Activated CD8-positive, alpha-beta memory T cell treated with anti-CD3 and anti-CD28 coated beads, Interleukin-2, amount 50 U/mL, for 1 hour (primary cell): ENCODE results near the gene METTL22.

ENCODE experiments used
- DNase-seq: peaks from one replicate; pipeline ENCODE4 v3.0.0-alpha.2; 2020; ENCODE audit errors: extremely low read depth

METTL22 gene

GRCh38 chr16:8621572-8622314, at the start of gene METTL22:
METTL22 (plus strand) TSS chr16:8621698; CDS start chr16:8625666, 3,968 bp downstream.
- peak; percentile 59 for DNase-seq

GRCh38 chr16:8572063-8572918, 49.2 kb upstream of the METTL22 start:
- no peak for DNase-seq

- no peak for DNase-seq
Measured at GRCh38 chr16:8572919-8573724, 48.4 kb upstream of the METTL22 start.

- DNase-seq = no peak
Measured at GRCh38 chr16:8575399-8575798, 46.1 kb upstream of the METTL22 start.

- no peak for DNase-seq
Measured at GRCh38 chr16:8576141-8577004, 45.1 kb upstream of the METTL22 start.

GRCh38 chr16:8577678-8578304, 43.7 kb upstream of the METTL22 start:
- no peak for DNase-seq

GRCh38 chr16:8579559-8579958, 41.9 kb upstream of the METTL22 start:
- no peak for DNase-seq

- DNase-seq = no peak
Measured at GRCh38 chr16:8581831-8582580, 39.5 kb upstream of the METTL22 start.

- no peak for DNase-seq
Measured at GRCh38 chr16:8583199-8583598, 38.3 kb upstream of the METTL22 start.

GRCh38 chr16:8583732-8584131, 37.8 kb upstream of the METTL22 start:
- no peak for DNase-seq

- no peak for DNase-seq
Measured at GRCh38 chr16:8585041-8585440, 36.5 kb upstream of the METTL22 start.

- no peak for DNase-seq
Measured at GRCh38 chr16:8585857-8586256, 35.6 kb upstream of the METTL22 start.

- DNase-seq = no peak
Measured at GRCh38 chr16:8587065-8587464, 34.4 kb upstream of the METTL22 start.

- no peak for DNase-seq
Measured at GRCh38 chr16:8588682-8589056, 32.8 kb upstream of the METTL22 start.

- DNase-seq = no peak
Measured at GRCh38 chr16:8589057-8589899, 32.2 kb upstream of the METTL22 start.

GRCh38 chr16:8589900-8590688, 31.4 kb upstream of the METTL22 start, which contains the start of gene TMEM114:
TMEM114 (minus strand) TSS chr16:8590511; CDS start chr16:8589838, 673 bp downstream.
- no peak for DNase-seq

GRCh38 chr16:8590811-8591210, 30.7 kb upstream of the METTL22 start:
- no peak for DNase-seq

- no peak for DNase-seq
Measured at GRCh38 chr16:8591451-8591850, 30.0 kb upstream of the METTL22 start.
